GM20000 (cell line): ENCODE results near the gene LPAR1.

ENCODE experiments used
- DNase-seq: peaks from one replicate; pipeline ENCODE4 v3.0.0; 2012; ENCODE audit warnings: low spot score
- TF ChIP-seq, protein P1 (sequence below): IDR thresholded peaks from 2 replicates; pipeline ENCODE4 v1.5.1; 2012; ENCODE audit warnings: mild to moderate bottlenecking, control low read depth; ENCODE audit errors: extremely low read depth, missing control alignments

The LPAR1 gene

DNA sequence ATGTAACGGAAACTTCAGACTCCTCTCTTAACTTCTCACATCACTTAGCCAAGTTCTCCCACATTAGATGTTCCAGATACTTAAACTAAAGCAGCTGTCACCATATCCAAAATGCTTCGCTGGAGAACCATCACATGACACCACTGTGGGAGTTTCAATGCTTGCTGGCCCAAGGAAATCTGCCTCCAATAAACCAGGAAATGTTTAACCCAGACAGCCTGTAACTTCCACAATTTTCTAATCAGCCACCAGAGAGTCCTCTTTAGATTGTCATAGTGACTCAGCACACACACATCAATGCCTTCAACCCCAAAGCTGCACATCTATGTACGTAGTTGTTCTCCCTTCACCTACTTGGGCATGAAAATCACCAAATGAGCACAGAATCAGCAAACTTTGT is 118.7 kb downstream of the LPAR1 start:
- TF ChIP-seq, protein P1, sequence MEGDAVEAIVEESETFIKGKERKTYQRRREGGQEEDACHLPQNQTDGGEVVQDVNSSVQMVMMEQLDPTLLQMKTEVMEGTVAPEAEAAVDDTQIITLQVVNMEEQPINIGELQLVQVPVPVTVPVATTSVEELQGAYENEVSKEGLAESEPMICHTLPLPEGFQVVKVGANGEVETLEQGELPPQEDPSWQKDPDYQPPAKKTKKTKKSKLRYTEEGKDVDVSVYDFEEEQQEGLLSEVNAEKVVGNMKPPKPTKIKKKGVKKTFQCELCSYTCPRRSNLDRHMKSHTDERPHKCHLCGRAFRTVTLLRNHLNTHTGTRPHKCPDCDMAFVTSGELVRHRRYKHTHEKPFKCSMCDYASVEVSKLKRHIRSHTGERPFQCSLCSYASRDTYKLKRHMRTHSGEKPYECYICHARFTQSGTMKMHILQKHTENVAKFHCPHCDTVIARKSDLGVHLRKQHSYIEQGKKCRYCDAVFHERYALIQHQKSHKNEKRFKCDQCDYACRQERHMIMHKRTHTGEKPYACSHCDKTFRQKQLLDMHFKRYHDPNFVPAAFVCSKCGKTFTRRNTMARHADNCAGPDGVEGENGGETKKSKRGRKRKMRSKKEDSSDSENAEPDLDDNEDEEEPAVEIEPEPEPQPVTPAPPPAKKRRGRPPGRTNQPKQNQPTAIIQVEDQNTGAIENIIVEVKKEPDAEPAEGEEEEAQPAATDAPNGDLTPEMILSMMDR: no peak
- DNase-seq: no peak

DNA sequence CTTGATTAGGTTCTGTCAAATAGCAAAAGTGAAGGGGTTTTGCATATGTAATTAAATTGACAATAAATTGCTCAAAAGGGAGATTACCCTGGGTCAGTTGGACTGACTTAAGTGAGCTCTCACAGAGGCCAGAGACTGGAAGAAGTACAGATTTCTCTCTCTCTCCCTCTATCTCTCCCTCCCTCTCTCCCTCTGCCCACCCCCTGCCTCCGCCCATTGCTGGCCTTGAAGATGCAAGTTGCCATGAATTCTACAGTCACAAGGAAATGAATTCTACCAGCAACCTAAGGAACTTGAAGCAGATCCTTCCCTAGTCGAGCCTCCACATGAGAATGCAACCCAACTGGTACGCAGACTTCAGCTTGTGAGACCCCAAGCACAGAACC is 119.2 kb downstream of the LPAR1 start:
- TF ChIP-seq, protein P1: no peak
- no peak for DNase-seq

DNA sequence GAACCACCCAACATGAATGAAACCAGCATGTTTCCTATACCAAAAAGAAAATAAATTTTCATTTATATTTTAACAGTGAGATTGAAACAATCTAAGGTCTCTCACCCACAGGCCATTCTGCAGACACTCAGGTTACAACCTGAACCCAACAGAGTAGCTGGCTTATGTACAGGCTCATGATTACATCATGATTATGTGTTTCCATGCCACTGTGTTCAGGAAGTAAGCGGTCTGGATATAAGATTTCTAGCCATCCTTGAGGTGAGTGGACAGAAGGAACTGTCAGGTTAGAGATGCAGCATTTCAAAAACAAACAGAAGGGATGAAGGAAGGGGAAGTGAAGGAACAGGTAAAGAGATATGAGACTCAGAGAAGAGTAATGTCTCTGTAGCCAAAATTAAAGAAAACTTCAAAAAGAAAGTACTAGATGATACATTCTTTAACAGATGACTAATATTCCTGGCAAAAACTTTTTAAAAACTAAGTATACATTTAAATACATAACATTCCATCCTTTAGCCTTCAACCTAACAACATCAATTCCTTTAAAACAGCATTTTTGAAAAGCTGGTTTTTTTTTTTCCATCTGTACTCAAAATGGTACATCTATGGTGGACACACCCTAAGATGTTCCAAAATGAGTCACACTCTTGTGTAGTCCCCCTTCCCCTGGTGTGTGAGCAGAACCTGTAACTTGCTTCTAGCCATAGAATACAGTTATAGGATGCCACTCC is 119.8 kb downstream of the LPAR1 start:
- no peak for DNase-seq
- TF ChIP-seq, protein P1: no peak

DNA sequence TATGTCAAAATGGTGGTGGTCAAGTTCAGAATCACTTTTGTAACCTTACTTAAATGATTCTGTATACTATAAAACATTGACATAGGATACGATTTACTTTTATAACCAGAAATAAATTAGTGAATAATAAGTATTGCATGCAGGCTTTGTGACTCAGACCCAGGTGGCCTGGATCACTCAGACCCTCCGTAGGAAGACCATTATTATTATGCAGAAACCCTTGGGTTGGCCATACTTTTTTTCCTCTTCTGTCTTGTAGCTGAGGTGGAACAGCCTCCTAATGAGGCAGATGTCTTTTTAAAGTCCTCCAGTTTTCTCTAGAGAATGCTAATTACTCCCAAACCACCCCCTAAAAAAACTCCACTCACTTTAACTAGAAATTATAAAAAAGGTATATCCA is 121.9 kb downstream of the LPAR1 start:
- TF ChIP-seq, protein P1: no peak
- no peak for DNase-seq

DNA sequence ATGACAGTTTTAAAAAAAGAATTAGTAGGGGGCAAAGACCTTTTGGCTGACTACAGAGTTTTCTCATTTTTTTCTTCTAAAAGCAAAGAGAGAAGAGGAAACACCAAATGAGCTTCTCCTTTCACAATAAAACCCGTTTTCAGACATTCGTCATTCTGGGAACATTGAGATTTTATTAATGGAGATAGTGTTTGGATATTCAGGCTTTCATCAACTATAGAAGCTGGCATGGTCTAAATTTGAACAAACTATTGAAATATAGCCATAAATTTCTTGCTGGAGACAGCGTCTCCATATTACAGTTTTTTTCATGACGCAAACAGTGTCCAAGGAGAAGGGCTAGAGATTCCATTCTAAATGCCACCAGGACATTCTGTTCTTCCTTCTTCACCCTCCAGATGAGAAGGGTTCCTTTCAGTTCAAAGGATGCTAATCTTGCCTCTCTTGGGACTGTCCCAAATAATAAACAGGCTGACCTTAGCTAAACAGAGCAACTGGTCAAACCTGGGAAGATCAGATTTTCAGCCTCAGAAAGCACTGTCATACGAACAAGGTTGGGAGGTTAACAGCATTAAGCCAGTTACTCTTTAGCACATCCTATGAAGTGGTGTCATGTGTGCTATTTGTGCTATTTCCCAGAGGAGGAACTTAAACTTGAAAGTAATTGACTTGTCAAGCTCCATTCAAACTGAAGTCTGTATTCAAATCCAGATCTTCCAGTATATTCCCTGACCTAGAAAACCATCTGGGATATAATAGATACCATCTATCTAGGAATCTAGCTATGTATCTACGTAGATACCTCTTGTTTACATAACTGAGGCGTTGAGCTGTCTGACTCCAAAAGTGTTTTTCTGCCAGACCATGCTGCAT is 125.6 kb downstream of the LPAR1 start:
- TF ChIP-seq, protein P1: no peak
- DNase-seq: no peak

DNA sequence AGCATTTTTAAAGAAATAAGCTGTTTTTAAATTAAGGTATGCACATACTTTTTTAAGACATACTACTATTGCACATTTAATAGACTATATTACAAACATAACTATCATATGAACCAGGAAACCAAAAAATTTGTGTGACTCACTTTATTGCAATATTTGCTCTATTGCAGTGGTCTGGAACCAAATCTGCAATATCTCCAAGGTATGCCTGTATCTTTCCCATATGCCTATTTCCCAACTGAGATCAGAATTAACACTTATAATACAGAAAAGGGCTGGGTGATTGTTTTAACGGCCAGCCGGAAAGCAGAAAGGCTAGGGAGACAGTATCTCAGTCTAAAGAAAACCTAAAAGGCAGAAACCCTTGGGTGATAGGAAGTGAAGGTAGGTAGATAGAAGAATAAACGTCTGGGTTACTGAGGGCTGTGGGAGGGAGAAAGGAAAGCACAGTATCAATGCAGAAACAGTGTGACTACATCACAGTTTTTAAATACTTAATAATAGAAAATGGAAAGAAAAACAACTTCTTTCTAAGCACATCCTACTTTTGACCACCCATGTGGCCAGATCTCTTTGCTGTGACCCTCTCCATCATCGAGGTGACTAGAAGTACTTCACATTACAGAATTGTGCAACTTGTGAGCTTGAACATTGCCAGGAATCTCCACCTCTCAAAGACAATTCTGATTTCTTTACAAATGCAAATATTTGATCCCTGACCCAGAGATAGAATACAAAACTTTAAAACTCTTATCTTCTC is 126.4 kb downstream of the LPAR1 start:
- DNase-seq: no peak
- TF ChIP-seq, protein P1: no peak

DNA sequence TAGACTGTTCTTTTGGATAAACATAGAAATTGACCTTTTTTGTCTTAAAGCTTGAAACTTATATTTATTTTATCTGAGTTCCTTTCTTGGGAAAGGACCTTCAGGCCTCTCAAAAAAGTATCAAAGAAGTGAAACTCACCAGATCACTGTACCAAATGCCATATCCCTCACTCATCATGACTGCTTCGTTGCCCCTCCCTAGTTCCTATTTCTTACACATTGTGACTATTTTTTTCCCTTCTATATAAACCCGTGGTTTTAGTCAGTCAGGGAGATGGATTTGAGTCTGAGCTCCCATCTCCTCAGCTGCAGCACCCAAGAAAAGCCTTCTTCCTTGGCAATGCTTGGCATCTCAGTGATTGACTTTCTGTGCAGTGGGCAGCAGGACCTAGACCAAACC is 129.4 kb downstream of the LPAR1 start:
- TF ChIP-seq, protein P1: no peak
- DNase-seq: no peak
